ENCODE data around the gene ZNF613. TPM values are rescaled to one million over a fixed set of nuclear protein-coding genes. Genes with fewer than 3 reads are reported as not detected.

The ZNF613 gene
- total RNA-seq (2013): 6.3 TPM
- polyA plus RNA-seq: 1 to 10 TPM in 2 of 3 donors, under 1 TPM in 1; 0.96 to 3.1 (median 1.1) TPM
- polyA minus RNA-seq: 1.2 and 2.0 TPM in 2 replicates
- 0.70 to 6.8 (median 1.7) reads per million in 11 experiments for total RNA-seq

- intact Hi-C loops (cut with micrococcal nuclease): loop anchor here in 1 of 2 donors (5.0 kb wide), 1 partner anchor 60 kb away; the partner anchor contains the start of gene ZNF350
- under 1% methylated on average over 45 of the region's 52 CpGs for WGBS (ENCODE audit: insufficient coverage)
- Histone ChIP-seq H4K20me1 (ENCODE audit: insufficient read depth, low read length) (no peaks in the 10 kb centered on the region), H3K36me3 (replicated peaks in 1 of 2; ENCODE audit: control insufficient read depth in 1 of 2, insufficient read depth in 2 of 2, low read length in 2 of 2) (peaks cover 20 to 32% of the 10 kb centered on the region in 2 donors), H3K27ac (ENCODE audit: low read depth in 1 of 2, low read length in 2 of 2) (peak within 1 kb of the TSS; percentile 36 to 90), H3K4me2 (replicated peaks; ENCODE audit: extremely low read depth, low read length, poor library complexity, severe bottlenecking) (peak within 1 kb of the TSS; percentile 81), H3K27me3 (ENCODE audit: control insufficient read depth in 2 of 2, insufficient read depth in 2 of 2, low read length in 2 of 2) (no peaks in the 10 kb centered on the region), H3K79me2 (ENCODE audit: insufficient read depth, low read length) (peaks cover 5% of the 10 kb centered on the region), H3K9me3 (replicated peaks in 1 of 2; ENCODE audit: control insufficient read depth in 1 of 2, insufficient read depth in 1 of 2, low read length in 2 of 2) (peaks cover 56 to 68% of the 10 kb centered on the region in 2 donors), H3K4me1 (ENCODE audit: control insufficient read depth in 1 of 2, insufficient read depth in 2 of 2, low read length in 2 of 2) (peaks cover 13 to 21% of the 10 kb centered on the region in 2 donors), H3K4me3 (replicated peaks in 1 of 3; ENCODE audit: low read depth in 2 of 3, low read length in 3 of 3) (peak within 1 kb of the TSS; percentile 91 to 99 (median 96)), H2AFZ (ENCODE audit: insufficient read depth, low read depth, low read length, poor library complexity, severe bottlenecking) (peak within 1 kb of the TSS; percentile 99), H3K9ac (ENCODE audit: insufficient read depth, low read length, poor library complexity, severe bottlenecking) (peak within 1 kb of the TSS; percentile 78)
- Mint-ChIP-seq H3K27me3 (ENCODE audit: low read depth in 3 of 3) (peaks cover 0 to 1% (median 1%) of the 10 kb centered on the region in 3 donors), H3K4me3 (peak within 1 kb of the TSS; percentile 97 to 98), H3K9me3 (peaks cover 39 to 85% (median 76%) of the 10 kb centered on the region in 7 donors), H3K4me1 (peaks cover 19% of the 10 kb centered on the region), H3K27ac (peak within 1 kb of the TSS; percentile 84 to 95 (median 91)), H3K36me3 (peaks cover 34 to 41% of the 10 kb centered on the region in 2 donors)
- peak; percentile 77 to 84 (median 84) for DNase-seq
- TF ChIP-seq CTCF (IDR thresholded peaks at IDR 0.05): no peak
These were observed at the start of gene ZNF613 for GRCh38 chr19:51926784-51927741. Gene ZNF613 (plus strand): TSS chr19:51927472. CDS start chr19:51936221, 8,749 bp downstream.

DNA sequence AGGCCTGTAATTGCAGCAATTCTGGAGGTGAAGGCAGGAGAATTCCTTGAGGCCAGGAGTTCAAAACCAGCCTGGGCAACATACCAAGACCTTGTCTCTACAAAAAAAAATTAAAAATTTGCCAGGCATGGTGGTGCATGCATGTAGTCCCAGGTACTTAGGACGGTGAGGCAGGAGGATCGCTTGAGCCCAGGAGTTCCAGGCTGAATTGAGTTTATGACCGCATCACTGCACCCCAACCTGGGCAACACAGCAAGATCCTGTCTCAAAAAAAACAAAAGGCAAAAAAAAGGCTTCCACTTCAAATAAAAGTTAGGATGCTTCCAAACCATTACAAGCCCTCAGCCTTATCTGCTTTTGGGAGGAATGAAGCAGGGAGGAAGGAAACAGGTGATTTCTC, 44.8 kb upstream of the ZNF613 start:
- Histone ChIP-seq H4K20me1 (ENCODE audit: insufficient read depth, low read length) (no peaks in the 10 kb centered on the region), H3K4me1 (ENCODE audit: control insufficient read depth in 1 of 2, insufficient read depth in 2 of 2, low read length in 2 of 2) (peaks cover 0 to 6% of the 10 kb centered on the region in 2 donors), H3K9me3 (replicated peaks in 1 of 2; ENCODE audit: control insufficient read depth in 1 of 2, insufficient read depth in 1 of 2, low read length in 2 of 2) (peaks cover 54 to 90% of the 10 kb centered on the region in 2 donors), H3K27me3 (ENCODE audit: control insufficient read depth in 2 of 2, insufficient read depth in 2 of 2, low read length in 2 of 2) (no peaks in the 10 kb centered on the region), H3K4me2 (replicated peaks; ENCODE audit: extremely low read depth, low read length, poor library complexity, severe bottlenecking) (no peak overlapping the region), H3K36me3 (replicated peaks in 1 of 2; ENCODE audit: control insufficient read depth in 1 of 2, insufficient read depth in 2 of 2, low read length in 2 of 2) (peaks cover 14 to 42% of the 10 kb centered on the region in 2 donors), H2AFZ (ENCODE audit: insufficient read depth, low read depth, low read length, poor library complexity, severe bottlenecking) (no peak overlapping the region), H3K27ac (ENCODE audit: low read depth in 1 of 2, low read length in 2 of 2) (no peak overlapping the region), H3K79me2 (ENCODE audit: insufficient read depth, low read length) (no peaks in the 10 kb centered on the region), H3K9ac (ENCODE audit: insufficient read depth, low read length, poor library complexity, severe bottlenecking) (no peak overlapping the region), H3K4me3 (replicated peaks in 1 of 3; ENCODE audit: low read depth in 2 of 3, low read length in 3 of 3) (no peak overlapping the region)
- Mint-ChIP-seq H3K4me3 (no peak overlapping the region), H3K27ac (no peak overlapping the region), H3K4me1 (peaks cover 8% of the 10 kb centered on the region), H3K36me3 (peaks cover 25 to 51% of the 10 kb centered on the region in 2 donors), H3K27me3 (ENCODE audit: low read depth in 3 of 3) (peaks cover 0 to 2% (median 2%) of the 10 kb centered on the region in 3 donors), H3K9me3 (peaks cover 40 to 87% (median 67%) of the 10 kb centered on the region in 7 donors)
- TF ChIP-seq CTCF (IDR thresholded peaks at IDR 0.05): no peak
- intact Hi-C loops (cut with micrococcal nuclease): no loop called here
- DNase-seq: no peak
- no CpG with 5 or more reads among the region's 3 CpGs for WGBS (ENCODE audit: insufficient coverage)
